Activated gamma-delta T cell (primary cell): ENCODE measurements around the gene DAZL.

Experiments
- DNase-seq: peaks from one replicate; lab custom pipeline; 2025; lab: John Stamatoyannopoulos, UW

Gene DAZL

GRCh38 chr3:16595778-16596177, 9.4 kb downstream of the DAZL start:
- DNase-seq: no peak

GRCh38 chr3:16589867-16590624, 15.2 kb downstream of the DAZL start:
- no peak for DNase-seq

DNA sequence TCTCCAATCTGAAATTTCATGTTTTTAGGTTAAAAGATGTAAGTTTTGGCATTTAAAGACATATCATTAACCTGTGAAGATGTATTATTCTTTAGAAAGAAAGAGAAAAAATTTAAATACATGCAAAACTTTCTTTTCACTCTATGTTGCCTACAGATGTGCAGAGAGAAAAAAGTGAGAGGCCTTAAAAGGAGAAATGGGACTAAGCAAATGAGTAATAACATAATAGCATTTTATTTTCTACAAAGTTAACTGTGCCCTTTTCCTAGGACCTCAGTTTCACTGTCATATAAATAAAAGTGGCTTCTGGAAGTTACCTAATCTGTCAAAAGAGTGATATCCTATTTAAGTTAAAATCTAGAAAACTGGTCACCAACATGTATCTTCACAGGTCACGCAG, 16.1 kb downstream of the DAZL start:
- DNase-seq: no peak

DNA sequence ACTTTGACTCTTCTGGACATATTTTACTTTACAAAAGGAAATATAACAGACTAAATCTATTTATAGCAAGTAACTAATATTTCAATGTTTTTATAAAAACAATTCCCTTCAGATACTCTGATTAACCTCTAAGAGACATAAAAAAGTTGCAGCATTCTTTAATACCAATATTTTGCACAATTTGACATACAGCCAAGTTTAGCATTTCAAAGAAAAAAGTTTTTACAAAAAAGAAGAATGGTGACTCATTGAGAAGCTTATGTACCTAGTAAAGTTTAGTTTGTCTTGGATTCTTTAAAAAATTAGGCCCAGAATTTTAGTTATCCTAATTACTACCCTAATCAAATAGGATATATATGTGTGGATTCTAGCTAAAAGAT, 17.6 kb downstream of the DAZL start:
- no peak for DNase-seq

DNA sequence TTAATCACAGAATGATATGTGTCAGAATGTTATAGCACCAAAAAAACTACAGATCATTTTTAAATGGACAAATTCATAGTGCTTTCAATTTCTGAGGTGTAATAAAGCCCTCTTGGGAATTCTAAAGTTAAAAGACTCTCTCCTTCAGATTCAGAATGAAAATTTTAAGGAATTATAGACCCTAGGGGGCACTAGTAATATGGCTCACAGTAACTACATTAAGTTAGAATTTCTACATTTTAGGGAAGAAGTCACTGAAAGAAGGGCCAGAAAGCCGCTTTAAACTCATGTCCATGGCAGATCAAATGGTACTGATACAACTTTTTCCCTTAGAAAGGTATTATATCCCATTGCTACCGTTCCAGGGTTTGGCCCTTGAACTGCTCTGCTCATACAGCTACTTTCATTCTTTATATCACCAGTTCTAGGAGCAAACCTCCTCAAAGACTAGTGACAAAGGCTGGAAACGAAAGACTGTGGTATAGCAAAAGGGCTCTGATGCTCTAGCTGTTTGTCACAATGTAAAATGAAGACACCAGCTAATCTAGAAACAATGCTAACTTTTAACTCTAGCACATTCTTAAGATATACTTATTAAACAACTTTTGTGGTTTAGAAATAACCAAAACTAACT, 18.1 kb downstream of the DAZL start:
- DNase-seq: no peak

DNA sequence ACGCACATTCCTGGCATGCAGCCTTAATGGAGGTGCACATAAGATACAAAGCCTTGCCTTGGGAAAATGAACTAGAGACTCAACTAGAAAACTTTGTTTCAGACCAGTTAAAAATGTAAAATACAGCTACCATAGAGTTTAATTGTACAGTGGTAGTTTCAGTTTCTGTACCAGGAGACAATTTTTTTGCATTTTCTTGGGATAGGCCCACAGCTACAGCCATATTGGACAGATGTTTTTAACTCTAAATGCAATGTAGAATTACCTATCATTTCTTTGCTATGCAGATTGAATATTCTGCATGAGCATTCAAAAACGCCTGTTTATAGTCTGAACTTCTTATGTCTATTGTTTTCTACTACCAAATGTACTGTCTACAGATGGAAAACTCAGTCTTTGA, 20.3 kb downstream of the DAZL start:
- no peak for DNase-seq

DNA sequence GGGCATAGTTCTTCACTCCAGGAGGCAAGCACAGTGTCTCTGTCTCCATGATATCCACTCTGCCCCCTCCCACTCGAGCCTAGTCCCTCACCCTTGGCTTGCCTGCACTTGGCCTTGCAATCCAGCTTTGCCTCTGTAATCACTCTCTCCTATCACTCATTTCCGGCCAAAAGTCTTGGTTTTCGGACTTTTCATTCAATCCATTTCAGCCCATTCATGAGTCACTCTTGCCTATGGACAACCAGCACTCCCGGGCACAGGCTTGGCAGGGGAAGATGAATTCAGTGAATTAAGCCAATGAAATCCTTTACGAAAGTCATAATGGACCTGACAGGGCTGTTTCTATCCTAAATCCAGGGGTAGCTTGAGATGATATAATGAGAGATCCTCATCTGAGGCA, 21.7 kb downstream of the DAZL start:
- no peak for DNase-seq

DNA sequence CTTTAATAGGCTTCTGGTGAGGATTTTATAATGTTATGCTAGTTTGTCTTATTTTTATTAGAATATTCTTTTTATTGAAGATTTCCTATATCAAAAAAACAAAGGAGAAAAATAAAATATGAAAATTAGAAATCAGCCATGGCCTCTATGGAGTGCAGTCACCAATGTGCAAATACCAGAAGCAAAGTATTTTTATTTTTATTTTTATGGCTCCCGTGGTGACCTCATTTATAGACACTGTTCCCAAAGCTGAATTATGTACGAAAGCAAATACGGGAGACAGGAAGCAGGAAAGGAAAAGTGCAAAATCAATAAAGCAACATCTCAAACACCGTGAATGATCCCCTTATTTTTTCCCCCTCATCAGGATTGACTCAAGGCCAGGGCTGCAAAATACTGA, 35.1 kb downstream of the DAZL start:
- no peak for DNase-seq

DNA sequence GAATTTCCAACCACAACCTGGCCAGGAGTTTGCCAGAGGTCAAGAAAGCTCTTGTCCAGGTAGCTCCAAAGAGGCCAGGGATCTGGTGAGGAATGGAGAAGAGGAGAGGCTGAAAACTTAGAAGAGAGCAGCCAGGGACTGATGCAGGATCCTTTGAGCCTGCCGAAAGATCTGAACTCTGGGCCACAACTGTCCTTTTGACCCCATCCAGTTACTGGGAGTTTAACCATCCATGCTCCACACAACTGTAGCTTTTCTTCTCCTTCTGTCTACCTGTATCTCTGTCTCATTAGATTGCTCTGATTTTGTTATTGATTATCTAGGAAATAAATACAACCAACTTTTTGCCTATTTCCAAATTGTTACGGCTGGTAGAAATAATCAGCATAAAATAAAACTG, 36.7 kb downstream of the DAZL start:
- no peak for DNase-seq

- no peak for DNase-seq
These were observed 37.1 kb downstream of the DAZL start for GRCh38 chr3:16568115-16568514.

- DNase-seq: no peak
These were observed 45.4 kb downstream of the DAZL start for GRCh38 chr3:16559653-16560365.

DNA sequence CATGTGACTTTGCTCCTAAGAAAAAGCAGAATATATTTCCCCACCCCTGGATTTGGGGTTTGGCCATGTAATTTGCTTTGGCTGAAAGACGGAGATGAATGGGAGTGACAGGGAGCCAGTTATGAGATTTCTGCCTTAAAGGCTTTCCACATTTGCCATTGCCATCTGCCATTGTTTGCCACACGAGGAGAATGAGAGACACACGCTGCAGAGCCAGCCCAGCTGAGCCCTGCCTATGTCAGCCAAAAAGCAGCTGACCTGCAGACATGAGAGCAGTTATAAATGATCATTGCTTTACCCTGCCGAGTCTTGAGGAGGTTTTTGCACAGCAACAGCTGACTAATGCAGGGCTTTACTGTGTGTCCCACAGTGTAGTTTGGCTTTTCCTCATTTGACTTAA, 51.1 kb downstream of the DAZL start:
- no peak for DNase-seq

DNA sequence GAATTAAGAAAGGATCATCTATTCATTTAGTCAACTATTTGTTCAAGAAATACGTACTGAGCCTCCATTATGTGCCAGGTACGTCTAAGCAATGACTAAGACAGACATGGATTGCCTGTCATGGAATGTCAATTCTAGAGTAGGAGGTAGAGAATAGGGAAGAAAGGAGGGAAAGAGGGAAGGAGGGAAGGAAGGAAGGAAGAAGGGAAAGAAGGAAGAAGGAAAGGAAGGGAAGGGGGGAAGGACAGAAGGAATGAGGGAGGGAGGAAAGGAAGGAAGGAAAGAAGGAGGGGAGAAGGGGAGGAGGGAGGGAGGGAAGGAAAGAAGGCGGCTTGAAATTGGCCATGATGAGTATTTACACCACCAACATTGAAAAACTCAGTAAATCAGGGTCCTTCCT, 52.5 kb downstream of the DAZL start:
- DNase-seq: no peak

GRCh38 chr3:16551342-16551976, 53.8 kb downstream of the DAZL start:
- no peak for DNase-seq

- DNase-seq: no peak
These were observed 54.4 kb downstream of the DAZL start for GRCh38 chr3:16550676-16551341.

- no peak for DNase-seq
These were observed 54.9 kb downstream of the DAZL start for GRCh38 chr3:16550305-16550675.

GRCh38 chr3:16548721-16549120, 56.5 kb downstream of the DAZL start:
- DNase-seq: no peak

DNA sequence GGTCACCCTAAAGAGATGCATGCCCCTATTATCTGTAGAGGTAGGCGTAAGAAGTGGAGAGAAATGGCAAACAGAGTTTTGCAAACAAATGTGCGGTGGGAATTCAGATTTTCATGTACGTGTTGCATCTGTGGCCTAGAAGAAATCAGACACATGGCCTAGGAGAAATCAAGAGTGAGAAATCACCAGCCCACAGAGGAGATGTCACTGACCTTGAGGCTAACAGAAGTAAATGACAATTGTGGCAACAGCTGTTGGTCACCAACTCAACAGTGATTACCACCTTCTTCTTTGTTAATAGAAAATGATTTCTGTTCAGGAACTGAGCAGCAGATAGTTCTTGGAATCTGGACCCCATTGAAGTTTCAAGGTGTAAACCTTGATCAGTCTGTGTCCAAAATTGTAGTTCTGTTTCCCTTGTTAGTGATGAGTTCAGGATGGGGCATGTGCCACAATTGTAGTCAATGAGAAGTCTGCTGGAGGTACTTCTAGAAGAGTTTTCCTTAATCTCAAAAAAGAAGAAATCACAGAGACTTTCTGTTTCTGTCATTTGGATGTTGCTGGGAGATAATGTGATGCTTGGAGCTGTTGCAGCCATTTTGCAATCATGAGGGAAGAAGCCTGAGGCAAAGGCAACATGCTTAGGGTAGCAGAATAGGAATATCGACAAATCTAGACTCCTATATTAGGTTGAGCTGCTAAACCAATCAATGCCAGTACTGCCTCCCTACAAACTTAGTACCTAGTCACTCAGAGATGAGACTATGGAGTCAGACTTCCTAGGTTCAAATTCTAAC, 57.5 kb downstream of the DAZL start:
- DNase-seq: no peak

DNA sequence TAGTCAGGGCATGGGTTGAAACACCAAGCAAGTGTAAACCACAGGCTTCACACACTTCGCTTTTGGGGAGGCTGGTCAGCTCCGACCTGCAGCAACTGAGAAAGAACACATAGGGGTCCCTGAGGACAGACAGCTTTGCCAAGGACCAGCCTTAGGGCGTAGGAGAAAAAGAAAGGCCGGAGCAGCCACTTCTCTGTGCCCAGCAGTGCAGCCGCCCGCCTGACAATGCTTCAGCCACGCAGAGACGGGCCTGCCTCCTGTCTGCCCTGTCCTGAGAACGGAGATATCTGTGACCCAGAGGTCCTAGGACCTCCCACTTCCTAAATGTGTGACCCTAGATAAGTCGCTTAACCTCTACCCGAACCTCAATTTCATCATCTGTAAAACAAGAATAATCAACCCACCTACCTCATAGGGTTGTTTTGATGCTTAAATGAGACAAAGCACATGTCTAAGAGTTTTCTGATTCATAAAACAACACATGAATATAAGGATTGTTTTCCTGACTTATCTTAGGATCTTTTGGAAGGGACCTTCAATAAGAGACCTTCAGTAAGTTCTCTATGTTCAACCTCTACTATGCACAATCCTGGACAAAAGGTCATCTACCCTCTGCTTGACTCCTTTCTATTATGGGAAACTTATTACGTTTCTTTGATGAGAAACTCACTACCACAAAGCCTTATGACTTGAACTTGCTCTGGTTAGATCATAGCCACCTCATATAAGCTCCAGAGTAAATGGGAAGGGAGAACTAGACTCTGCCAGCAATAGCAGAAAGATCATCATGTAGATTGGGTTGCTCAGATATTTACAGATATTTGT, 58.8 kb downstream of the DAZL start:
- DNase-seq: no peak

GRCh38 chr3:16545413-16546185, 59.6 kb downstream of the DAZL start:
- DNase-seq: no peak
